GM23338 (cell line): ENCODE results near the gene FOXG1. TPM values are rescaled to one million over a fixed set of nuclear protein-coding genes. Genes with fewer than 3 reads are reported as not detected.

Experiments used
- ATAC-seq: fragments of 200-7000 bp; cut with Tn5 transposase; 3 replicates; pipeline ENCODE4 v1.9.1; 2020
- DNase-seq: peaks from one replicate; pipeline ENCODE4 v3.0.0-alpha.2; 2015; ENCODE audit warnings: low spot score
- H2AFZ ChIP-seq: fragments of 200-600 bp; sonication (generic); 2 replicates; pipeline ENCODE4 v1.8.0; 2016; ENCODE audit warnings: antibody characterized with exemption, mild to moderate bottlenecking, moderate library complexity
- H3F3A ChIP-seq: fragments of 200-600 bp; sonication (generic); replicated peaks from 2 replicates; pipeline ENCODE4 v1.8.0; 2017; ENCODE audit warnings: antibody characterized with exemption, mixed run types, low read depth
- H3K27ac ChIP-seq: fragments of 200-600 bp; sonication (generic); 2 replicates; pipeline ENCODE4 v1.6.1; 2016; ENCODE audit warnings: low read depth
- H3K27me3 ChIP-seq: fragments of 200-600 bp; sonication (generic); 2 replicates; pipeline ENCODE4 v1.8.0; 2016; ENCODE audit warnings: mild to moderate bottlenecking, mixed run types, moderate library complexity; ENCODE audit not compliant: insufficient read depth
- H3K36me3 ChIP-seq: fragments of 200-600 bp; sonication (generic); 2 replicates; pipeline ENCODE4 v1.8.0; 2016; ENCODE audit warnings: mild to moderate bottlenecking; ENCODE audit not compliant: insufficient read depth
- H3K4me1 ChIP-seq: fragments of 200-600 bp; sonication (generic); 2 replicates; pipeline ENCODE4 v1.8.0; 2016; ENCODE audit warnings: mild to moderate bottlenecking, moderate library complexity; ENCODE audit not compliant: insufficient read depth
- H3K4me2 ChIP-seq: fragments of 200-600 bp; sonication (generic); 2 replicates; pipeline ENCODE4 v1.7.1; 2017; ENCODE audit warnings: mixed run types
- H3K4me3 ChIP-seq: fragments of 200-600 bp; sonication (generic); 2 replicates; pipeline ENCODE4 v1.6.1; 2016; ENCODE audit warnings: mixed run types
- H3K79me2 ChIP-seq: fragments of 200-600 bp; sonication (generic); replicated peaks from 2 replicates; pipeline ENCODE4 v1.8.0; 2017; ENCODE audit warnings: mild to moderate bottlenecking; ENCODE audit not compliant: insufficient read depth
- H3K9me2 ChIP-seq: fragments of 200-600 bp; sonication (generic); 2 replicates; pipeline ENCODE4 v1.8.0; 2017; ENCODE audit not compliant: insufficient read depth
- H4K20me1 ChIP-seq: fragments of 200-600 bp; sonication (generic); replicated peaks from 2 replicates; pipeline ENCODE4 v1.8.0; 2017; ENCODE audit warnings: mild to moderate bottlenecking; ENCODE audit not compliant: insufficient read depth
- H3K27ac Mint-ChIP-seq: 2 replicates; pipeline ENCODE4 v1.8.0; 2020; ENCODE audit warnings: inconsistent platforms, mild to moderate bottlenecking, moderate library complexity, mixed read lengths
- H3K27me3 Mint-ChIP-seq: 3 replicates; pipeline ENCODE4 v1.8.0; 2022; ENCODE audit warnings: low read depth, mild to moderate bottlenecking, moderate library complexity, mixed read lengths, inconsistent platforms; ENCODE audit not compliant: insufficient read depth, poor library complexity
- H3K36me3 Mint-ChIP-seq: 3 replicates; pipeline ENCODE4 v1.8.0; 2021; ENCODE audit warnings: low read depth, mild to moderate bottlenecking, inconsistent platforms, moderate library complexity, mixed read lengths
- H3K4me1 Mint-ChIP-seq: 3 replicates; pipeline ENCODE4 v1.8.0; 2020; ENCODE audit warnings: mild to moderate bottlenecking, inconsistent platforms, mixed read lengths
- H3K4me3 Mint-ChIP-seq: 3 replicates; pipeline ENCODE4 v1.8.0; 2021; ENCODE audit warnings: moderate library complexity, mild to moderate bottlenecking, inconsistent platforms, mixed read lengths
- H3K9me3 Mint-ChIP-seq: 3 replicates; pipeline ENCODE4 v1.8.0; 2020; ENCODE audit warnings: moderate library complexity, mild to moderate bottlenecking, inconsistent platforms, mixed read lengths
- CREB1 ChIP-seq: fragments of 250-450 bp; sonication (Bioruptor Pico); IDR thresholded peaks from 2 replicates; pipeline ENCODE4 v1.5.0; 2020; ENCODE audit warnings: low read depth, mild to moderate bottlenecking, moderate library complexity
- CTCF ChIP-seq, 2 experiments: fragments of 200-600 bp in 1 of 2; sonication (generic) in 1 of 2; conservative IDR thresholded peaks; 2 replicates each; pipeline versions ENCODE4 v1.5.1 to v1.6.1; 2016 to 2017; ENCODE audit warnings: antibody characterized with exemption in 2 of 2, low read depth in 2 of 2, mild to moderate bottlenecking in 2 of 2, moderate library complexity in 1 of 2
- EZH2 ChIP-seq: fragments of 200-600 bp; sonication (generic); IDR thresholded peaks from one replicate; pipeline ENCODE4 v1.8.0; 2017; ENCODE audit warnings: antibody characterized with exemption, mild to moderate bottlenecking, low read depth; ENCODE audit not compliant: unreplicated experiment
- EZH2phosphoT487 ChIP-seq: fragments of 200-600 bp; sonication (generic); IDR thresholded peaks from one replicate; pipeline ENCODE4 v1.8.1; 2018; ENCODE audit warnings: antibody characterized with exemption; ENCODE audit not compliant: unreplicated experiment
- NANOG ChIP-seq: IDR thresholded peaks from 2 replicates; pipeline ENCODE4 v1.6.1; 2016; ENCODE audit warnings: antibody characterized with exemption, borderline replicate concordance
- POLR2AphosphoS5 ChIP-seq: IDR thresholded peaks from 2 replicates; pipeline ENCODE4 v1.6.1; 2016; ENCODE audit warnings: antibody characterized with exemption, low read depth
- ZNF331 ChIP-seq: fragments of 250-450 bp; sonication (Bioruptor Pico); IDR thresholded peaks from 2 replicates; pipeline ENCODE4 v1.5.0; 2020; ENCODE audit warnings: low read depth, mild to moderate bottlenecking, moderate library complexity
- polyA plus RNA-seq: library from polyadenylated mRNA; unstranded; fragments of >200 nt; fragmentation: Nextera tagmentation; extraction: Ambion mirVana; gene quantifications from 2 replicates; pipeline ENCODE4 v1.2.1, GENCODE V29; 2016
- total RNA-seq: library from RNA; depleted of rRNA; stranded (reverse); fragments of >200 nt; shearing (Covaris generic); gene quantifications from 2 replicates; pipeline ENCODE4 v1.2.3, GENCODE V29; 2014

The FOXG1 gene
- total and polyA plus RNA-seq, 2 experiments from 2014 or later, result 0.05 to 0.10 TPM

- Mint-ChIP-seq H3K36me3 (no peaks in the 10 kb centered on the region; the same call in 2 of the 3 replicates), H3K9me3 (peaks cover 4% of the 10 kb centered on the region; the same call in 1 of the 3 replicates), H3K4me3 (peak overlapping the region; percentile 61; the same call in 2 of the 3 replicates), H3K4me1 (peaks cover 50% of the 10 kb centered on the region), H3K27ac (no peak overlapping the region), H3K27me3 (peaks cover 95% of the 10 kb centered on the region)
- Histone ChIP-seq H3K27me3 (peaks cover 92% of the 10 kb centered on the region), H3K4me3 (peak overlapping the region; percentile 31; the same call in 1 of the 2 replicates), H4K20me1 (peaks cover 34% of the 10 kb centered on the region), H3F3A (peaks cover 19% of the 10 kb centered on the region), H3K36me3 (no peaks in the 10 kb centered on the region), H3K4me2 (peak overlapping the region; percentile 48; the same call in 1 of the 2 replicates), H3K4me1 (peaks cover 52% of the 10 kb centered on the region), H2AFZ (no peak overlapping the region), H3K79me2 (no peaks in the 10 kb centered on the region), H3K9me2 (no peaks in the 10 kb centered on the region), H3K27ac (no peak overlapping the region)
- DNase-seq (no peak), ATAC-seq (no peak)
- TF ChIP-seq POLR2AphosphoS5 (no peak), EZH2 (peak; percentile 40)
These were observed 2.8 kb upstream of the FOXG1 start for GRCh38 chr14:28763751-28764256.

- H3K36me3 Mint-ChIP-seq, result no peaks in the 10 kb centered on the region; the same call in 2 of the 3 replicates
- Histone ChIP-seq H3K27me3 (peaks cover 92% of the 10 kb centered on the region), H3K27ac (no peak overlapping the region), H3K79me2 (no peaks in the 10 kb centered on the region), H3K4me3 (peak overlapping the region; percentile 82), H3F3A (peaks cover 19% of the 10 kb centered on the region), H2AFZ (no peak overlapping the region), H3K4me1 (peaks cover 52% of the 10 kb centered on the region), H4K20me1 (peaks cover 40% of the 10 kb centered on the region), H3K9me2 (no peaks in the 10 kb centered on the region), H3K4me2 (peak overlapping the region; percentile 90), H3K36me3 (no peaks in the 10 kb centered on the region)
- ATAC-seq, result no peak
- DNase-seq, result peak; percentile 79
- peaks cover 4% of the 10 kb centered on the region; the same call in 1 of the 3 replicates for H3K9me3 Mint-ChIP-seq
- TF ChIP-seq CREB1 (CRISPR knock-in tag), result no peak
- no peak for TF ChIP-seq NANOG
- TF ChIP-seq EZH2phosphoT487, result no peak
- no peak for TF ChIP-seq CTCF (conservative IDR thresholded peaks at IDR 0.05; ENCODE audit: low read depth in 2 of 2)
- TF ChIP-seq EZH2, result peak; percentile 45
- TF ChIP-seq ZNF331 (CRISPR knock-in tag), result no peak
- H3K27ac Mint-ChIP-seq, result no peak overlapping the region
- peaks cover 95% of the 10 kb centered on the region for H3K27me3 Mint-ChIP-seq
- peaks cover 45% of the 10 kb centered on the region for H3K4me1 Mint-ChIP-seq
- peak overlapping the region; percentile 61; the same call in 2 of the 3 replicates for H3K4me3 Mint-ChIP-seq
These were observed 2.1 kb upstream of the FOXG1 start for GRCh38 chr14:28764257-28765160.
